SU-DHL-6 (cell line): ENCODE data around the gene ITGB5.

Experiments used
- EZH2phosphoT487 ChIP-seq: fragments of 200-600 bp; sonication (generic), shearing (Covaris generic); conservative IDR thresholded peaks from 2 replicates; pipeline ENCODE4 v1.6.1; 2018; ENCODE audit warnings: mild to moderate bottlenecking, antibody characterized with exemption, low read length, moderate library complexity, mixed read lengths
- TF ChIP-seq, protein P1 (sequence below): fragments of 200-600 bp; sonication (generic); IDR thresholded peaks from one replicate; pipeline ENCODE4 v1.5.1; 2017; ENCODE audit warnings: antibody characterized with exemption, mild to moderate bottlenecking, low read length, moderate library complexity; ENCODE audit not compliant: insufficient read depth, poor library complexity, severe bottlenecking

DNA sequence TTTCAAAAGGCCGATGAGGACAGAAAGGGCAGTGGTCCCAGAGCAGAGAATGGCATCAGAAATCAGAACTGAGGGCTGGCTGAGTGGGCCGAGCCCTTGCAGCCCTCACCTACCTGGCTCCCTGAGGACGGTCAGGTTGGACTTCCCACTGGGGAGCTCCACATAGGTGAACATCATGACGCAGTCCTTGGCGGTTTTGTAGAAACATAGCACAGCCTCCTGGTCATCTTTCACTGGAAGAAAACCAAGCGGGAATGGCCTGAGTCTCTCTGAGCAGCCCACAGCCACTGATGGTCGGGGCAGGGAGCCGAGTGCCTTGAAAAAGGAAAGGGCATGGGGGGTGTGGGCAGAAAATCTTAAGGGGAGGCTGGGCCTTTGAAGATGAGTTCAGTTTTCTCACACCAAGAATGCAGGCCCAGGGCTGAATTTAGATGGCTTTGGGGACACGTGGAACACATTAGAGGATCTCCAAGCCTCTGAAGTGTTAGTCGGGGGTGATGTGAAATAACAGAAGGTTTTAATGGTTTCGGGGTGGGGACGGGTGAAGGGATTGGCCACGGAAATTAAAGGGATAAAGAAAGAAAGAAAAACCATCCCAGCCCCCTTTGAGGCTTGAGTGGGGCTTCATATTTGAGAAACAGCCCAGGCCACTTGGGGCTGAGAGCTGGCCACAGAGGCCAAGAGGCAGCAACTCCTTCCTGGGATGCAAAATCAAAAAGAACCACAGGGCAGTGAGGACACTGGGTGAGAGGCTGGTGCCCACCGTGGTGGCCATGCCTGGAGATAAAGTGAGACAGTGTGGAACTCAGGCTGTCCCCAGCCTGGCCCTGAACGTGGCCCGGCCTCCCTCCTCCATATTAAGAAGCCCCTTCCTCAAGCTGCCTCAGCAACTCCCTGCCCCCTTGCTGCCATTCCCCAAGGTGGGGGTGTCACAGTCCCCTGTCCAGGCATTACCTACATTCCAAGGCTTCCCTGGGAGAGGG, 120.8 kb downstream of the ITGB5 start:
- TF ChIP-seq, protein P1, sequence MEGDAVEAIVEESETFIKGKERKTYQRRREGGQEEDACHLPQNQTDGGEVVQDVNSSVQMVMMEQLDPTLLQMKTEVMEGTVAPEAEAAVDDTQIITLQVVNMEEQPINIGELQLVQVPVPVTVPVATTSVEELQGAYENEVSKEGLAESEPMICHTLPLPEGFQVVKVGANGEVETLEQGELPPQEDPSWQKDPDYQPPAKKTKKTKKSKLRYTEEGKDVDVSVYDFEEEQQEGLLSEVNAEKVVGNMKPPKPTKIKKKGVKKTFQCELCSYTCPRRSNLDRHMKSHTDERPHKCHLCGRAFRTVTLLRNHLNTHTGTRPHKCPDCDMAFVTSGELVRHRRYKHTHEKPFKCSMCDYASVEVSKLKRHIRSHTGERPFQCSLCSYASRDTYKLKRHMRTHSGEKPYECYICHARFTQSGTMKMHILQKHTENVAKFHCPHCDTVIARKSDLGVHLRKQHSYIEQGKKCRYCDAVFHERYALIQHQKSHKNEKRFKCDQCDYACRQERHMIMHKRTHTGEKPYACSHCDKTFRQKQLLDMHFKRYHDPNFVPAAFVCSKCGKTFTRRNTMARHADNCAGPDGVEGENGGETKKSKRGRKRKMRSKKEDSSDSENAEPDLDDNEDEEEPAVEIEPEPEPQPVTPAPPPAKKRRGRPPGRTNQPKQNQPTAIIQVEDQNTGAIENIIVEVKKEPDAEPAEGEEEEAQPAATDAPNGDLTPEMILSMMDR = no peak
- TF ChIP-seq EZH2phosphoT487 = no peak
